A673 (cell line): ENCODE measurements around the gene FICD.

Source experiments
- CTCF ChIP-seq: fragments of 300-800, 200-600 bp; sonication (generic); conservative IDR thresholded peaks from 2 replicates; pipeline ENCODE4 v1.5.1; 2017; ENCODE audit warnings: low read depth, mild to moderate bottlenecking, antibody characterized with exemption, low read length, moderate library complexity, mixed read lengths
- EZH2 ChIP-seq: fragments of 200-600 bp; sonication (generic); IDR thresholded peaks from 2 replicates; pipeline ENCODE4 v1.6.1; 2017; ENCODE audit warnings: borderline replicate concordance, low read depth, mild to moderate bottlenecking, mixed read lengths, antibody characterized with exemption, low read length; ENCODE audit not compliant: poor library complexity, severe bottlenecking

- TF ChIP-seq CTCF (no peak), EZH2 (no peak)
These were observed 30.2 kb upstream of the FICD start for GRCh38 chr12:108484845-108485244.
